ENCODE data around the gene KCNQ1.

- TF ChIP-seq CTCF (IDR thresholded peaks at IDR 0.05; ENCODE audit: poor library complexity, severe bottlenecking) (no peak), EZH2 (IDR thresholded peaks at IDR 0.05; ENCODE audit: borderline replicate concordance, insufficient read depth, low read length, poor library complexity, severe bottlenecking) (no peak), EP300 (conservative IDR thresholded peaks at IDR 0.05; ENCODE audit: poor library complexity, severe bottlenecking) (no peak), TAF1 (IDR thresholded peaks at IDR 0.05; ENCODE audit: low read depth) (no peak), RAD21 (conservative IDR thresholded peaks at IDR 0.05) (no peak)
These were observed 372.6 kb downstream of the KCNQ1 start for GRCh38 chr11:2817431-2817830.

Data from neural cell (in vitro differentiated cells).